ENCODE measurements around the gene DICER1. TPM values are rescaled to one million over a fixed set of nuclear protein-coding genes. Genes with fewer than 3 reads are reported as not detected.

The DICER1 gene
- total RNA-seq, 1 experiment from 2014 or later: 57.3 TPM

DNA sequence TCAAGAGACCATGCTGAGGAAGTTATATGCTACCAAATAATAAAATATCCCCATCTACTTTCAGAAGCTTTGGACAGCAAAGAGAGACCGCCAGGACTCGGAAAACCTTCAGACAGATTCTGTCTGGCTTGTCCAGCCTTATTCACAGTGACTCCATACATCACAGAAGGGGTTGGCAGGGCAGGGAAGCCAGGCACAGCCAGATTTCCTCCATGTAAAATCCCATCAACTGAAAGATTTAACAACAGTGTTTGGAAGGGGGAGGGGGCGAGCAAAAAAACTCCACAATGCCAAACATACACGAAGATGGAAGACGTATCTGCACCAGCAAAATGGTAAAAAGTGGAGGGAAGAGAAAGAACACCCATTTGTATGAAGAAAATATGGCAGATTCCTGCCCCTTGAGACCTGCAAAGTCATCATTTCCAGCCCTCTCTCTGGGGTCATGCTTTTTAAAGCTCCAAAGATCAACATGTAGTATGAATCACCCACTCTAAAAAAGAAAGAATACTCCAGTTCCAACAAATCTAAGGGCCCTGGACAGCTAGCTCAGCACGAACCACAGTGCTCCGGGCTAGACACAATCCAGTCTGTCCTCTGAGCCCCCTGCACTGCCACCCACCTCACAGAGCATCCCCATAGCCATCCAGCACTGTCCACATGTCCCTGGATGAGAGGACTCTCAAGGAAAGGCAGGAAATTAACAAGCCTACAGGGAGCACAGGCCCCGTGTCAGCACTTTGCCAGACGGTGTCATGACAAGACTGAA lies 116.4 kb downstream of the DICER1 start:
- H3K27me3 ChIP-seq (replicated peaks; ENCODE audit: control insufficient read depth, insufficient read depth, low read length): no peaks in the 10 kb centered on the region; the same call in none of the 2 replicates
- no TSS peak for BruUV-seq (replicated peaks)
- H3K9me3 ChIP-seq: no peaks in the 10 kb centered on the region
- Mint-ChIP-seq H3K27ac (ENCODE audit: unreplicated experiment) (no peak overlapping the region), H3K4me3 (ENCODE audit: unreplicated experiment) (no peak overlapping the region), H3K27me3 (ENCODE audit: insufficient read depth, unreplicated experiment) (peaks cover 26% of the 10 kb centered on the region), H3K9me3 (ENCODE audit: unreplicated experiment) (no peaks in the 10 kb centered on the region), H3K4me1 (ENCODE audit: low read depth, unreplicated experiment) (no peaks in the 10 kb centered on the region), H3K36me3 (ENCODE audit: insufficient read depth, unreplicated experiment) (no peaks in the 10 kb centered on the region)
- no peak for DNase-seq
- H3K36me3 ChIP-seq (ENCODE audit: control insufficient read depth, insufficient read depth, low read length): no peaks in the 10 kb centered on the region
- ChIA-PET POLR2A (no interaction called here), CTCF (no interaction called here)
- H3K4me1 ChIP-seq: no peaks in the 10 kb centered on the region
- H3K4me3 ChIP-seq (ENCODE audit: low read depth, low read length): no peak overlapping the region
- intact Hi-C loops (cut with micrococcal nuclease; ENCODE audit: unreplicated experiment): no loop called here
- no peak for TF ChIP-seq CTCF (IDR thresholded peaks at IDR 0.05; ENCODE audit: insufficient read depth in 1 of 2, low read depth in 1 of 2, low read length in 1 of 2, severe bottlenecking in 1 of 2, unreplicated experiment in 1 of 2)

- Mint-ChIP-seq H3K4me1 (ENCODE audit: low read depth, unreplicated experiment) (no peaks in the 10 kb centered on the region), H3K4me3 (ENCODE audit: unreplicated experiment) (no peak overlapping the region), H3K36me3 (ENCODE audit: insufficient read depth, unreplicated experiment) (no peaks in the 10 kb centered on the region), H3K27ac (ENCODE audit: unreplicated experiment) (no peak overlapping the region), H3K9me3 (ENCODE audit: unreplicated experiment) (no peaks in the 10 kb centered on the region), H3K27me3 (ENCODE audit: insufficient read depth, unreplicated experiment) (peaks cover 30% of the 10 kb centered on the region)
- Histone ChIP-seq H3K4me1 (no peaks in the 10 kb centered on the region), H3K4me3 (ENCODE audit: low read depth, low read length) (no peak overlapping the region), H3K9me3 (no peaks in the 10 kb centered on the region), H3K36me3 (ENCODE audit: control insufficient read depth, insufficient read depth, low read length) (no peaks in the 10 kb centered on the region), H3K27me3 (replicated peaks; ENCODE audit: control insufficient read depth, insufficient read depth, low read length) (no peaks in the 10 kb centered on the region; the same call in none of the 2 replicates)
- POLR2A ChIA-PET: no interaction called here
- no peak for DNase-seq
- no peak for TF ChIP-seq CTCF (IDR thresholded peaks at IDR 0.05; ENCODE audit: insufficient read depth in 1 of 2, low read depth in 1 of 2, low read length in 1 of 2, severe bottlenecking in 1 of 2, unreplicated experiment in 1 of 2)
- CTCF ChIA-PET: no interaction called here
- BruUV-seq (replicated peaks): no TSS peak
- intact Hi-C loops (cut with micrococcal nuclease; ENCODE audit: unreplicated experiment): no loop called here
Measured at GRCh38 chr14:95039993-95040348, 117.4 kb downstream of the DICER1 start.

DNA sequence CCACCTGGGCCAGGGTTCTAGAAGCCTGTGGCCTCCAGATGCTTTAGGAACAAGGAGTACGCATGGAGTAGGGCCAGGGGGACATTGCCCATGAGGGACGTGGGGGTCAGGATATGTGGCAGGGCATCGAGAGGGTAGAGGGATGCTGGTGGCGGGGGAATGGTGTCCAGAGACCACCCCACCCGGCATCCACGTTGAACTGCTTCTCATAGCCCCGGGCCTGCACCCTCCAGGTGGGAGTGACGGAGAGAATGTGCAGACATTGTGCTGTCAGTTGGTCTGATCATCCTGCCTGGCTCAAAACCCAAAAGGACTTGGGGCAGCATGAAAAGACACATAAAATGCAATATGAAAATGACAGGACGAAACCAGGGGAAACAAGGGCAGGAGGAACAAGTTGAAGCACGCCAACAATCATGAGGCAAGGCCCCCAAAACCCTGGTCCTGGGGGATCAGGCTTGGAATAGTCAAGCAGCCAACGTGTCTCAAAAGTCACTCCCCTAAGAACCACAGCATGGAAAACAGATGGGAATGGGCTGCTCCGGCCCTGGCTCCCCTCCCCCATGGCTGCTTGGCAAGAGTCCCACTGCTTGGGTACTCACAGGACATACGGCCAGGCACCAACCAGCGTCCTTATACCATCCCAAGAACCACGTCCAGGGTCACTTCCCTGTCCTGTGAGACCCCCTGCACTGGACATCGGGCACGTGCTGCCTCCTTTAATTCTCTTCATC lies 117.9 kb downstream of the DICER1 start:
- Histone ChIP-seq H3K4me1 (no peaks in the 10 kb centered on the region), H3K4me3 (ENCODE audit: low read depth, low read length) (no peak overlapping the region), H3K27me3 (replicated peaks; ENCODE audit: control insufficient read depth, insufficient read depth, low read length) (no peaks in the 10 kb centered on the region; the same call in none of the 2 replicates), H3K9me3 (no peaks in the 10 kb centered on the region), H3K36me3 (ENCODE audit: control insufficient read depth, insufficient read depth, low read length) (no peaks in the 10 kb centered on the region)
- no TSS peak for BruUV-seq (replicated peaks)
- peaks cover 31% of the 10 kb centered on the region for H3K27me3 Mint-ChIP-seq (ENCODE audit: insufficient read depth, unreplicated experiment)
- H3K4me3 Mint-ChIP-seq (ENCODE audit: unreplicated experiment): no peak overlapping the region
- DNase-seq: no peak
- H3K4me1 Mint-ChIP-seq (ENCODE audit: low read depth, unreplicated experiment): no peaks in the 10 kb centered on the region
- no peak overlapping the region for H3K27ac Mint-ChIP-seq (ENCODE audit: unreplicated experiment)
- intact Hi-C loops (cut with micrococcal nuclease; ENCODE audit: unreplicated experiment): no loop called here
- no peak for TF ChIP-seq CTCF (IDR thresholded peaks at IDR 0.05; ENCODE audit: insufficient read depth in 1 of 2, low read depth in 1 of 2, low read length in 1 of 2, severe bottlenecking in 1 of 2, unreplicated experiment in 1 of 2)
- ChIA-PET CTCF (no interaction called here), POLR2A (no interaction called here)
- no peaks in the 10 kb centered on the region for H3K9me3 Mint-ChIP-seq (ENCODE audit: unreplicated experiment)
- no peaks in the 10 kb centered on the region for H3K36me3 Mint-ChIP-seq (ENCODE audit: insufficient read depth, unreplicated experiment)

Data from Caco-2 (cell line).